Spleen (tissue), 11 donors: ENCODE results near the gene C14orf39. TPM values are rescaled to one million over a fixed set of nuclear protein-coding genes. Genes with fewer than 3 reads are reported as not detected.

ENCODE experiments used
- DNase-seq: peaks from one replicate; pipeline ENCODE4 v3.0.0-alpha.2; 2020
- H3K27ac ChIP-seq, 8 donors: fragments of 200-600 bp; sonication (generic) in 7 of 8; 1 replicate in 4 of 8; 2 replicates in 4 of 8; pipeline versions ENCODE4 v1.5.0 to v1.8.0; 2016 to 2021; ENCODE audit warnings: inconsistent platforms in 4 of 8, mild to moderate bottlenecking in 4 of 8, moderate library complexity in 1 of 8
- H3K27me3 ChIP-seq, 7 donors: fragments of 200-600 bp; sonication (generic) in 6 of 7; replicated peaks in 1 of 7; 1 replicate in 4 of 7; 2 replicates in 3 of 7; pipeline versions ENCODE4 v1.5.0 to v1.8.0; 2016 to 2021; ENCODE audit warnings: inconsistent platforms in 3 of 7, mild to moderate bottlenecking in 1 of 7
- H3K36me3 ChIP-seq, 6 donors: fragments of 200-600 bp; sonication (generic) in 5 of 6; 1 replicate in 4 of 6; 2 replicates in 2 of 6; pipeline versions ENCODE4 v1.5.0 to v1.8.0; 2016 to 2021; ENCODE audit warnings: inconsistent platforms in 2 of 6
- H3K4me1 ChIP-seq, 6 donors: fragments of 200-600 bp; sonication (generic) in 5 of 6; 1 replicate in 3 of 6; 2 replicates in 3 of 6; pipeline versions ENCODE4 v1.5.0 to v1.8.0; 2016 to 2021; ENCODE audit warnings: inconsistent platforms in 3 of 6
- H3K4me3 ChIP-seq, 8 donors: fragments of 200-600 bp; sonication (generic) in 7 of 8; 1 replicate in 4 of 8; 2 replicates in 4 of 8; pipeline versions ENCODE4 v1.5.0 to v1.8.0; 2016 to 2021; ENCODE audit warnings: inconsistent platforms in 4 of 8, mild to moderate bottlenecking in 4 of 8, moderate library complexity in 2 of 8
- H3K9me3 ChIP-seq, 8 donors: fragments of 200-600 bp; sonication (generic) in 7 of 8; 1 replicate in 4 of 8; 2 replicates in 4 of 8; pipeline versions ENCODE4 v1.5.0 to v1.8.0; 2016 to 2021; ENCODE audit warnings: inconsistent platforms in 4 of 8
- CTCF ChIP-seq, 11 experiments: fragments of 200-600 bp in 7 of 11; fragments of 450-650 bp in 4 of 11; sonication (generic) in 4 of 11; IDR thresholded peaks in 8 of 11; conservative IDR thresholded peaks in 3 of 11; 1 replicate in 7 of 11; 2 replicates in 4 of 11; pipeline versions ENCODE4 v1.4.0 to v1.8.0; 2016 to 2021; ENCODE audit warnings: antibody characterized with exemption in 11 of 11, inconsistent platforms in 4 of 11, mild to moderate bottlenecking in 1 of 11
- POLR2A ChIP-seq, 3 donors: fragments of 450-650 bp; IDR thresholded peaks; one replicate each; pipeline ENCODE4 v1.5.1; 2017; ENCODE audit warnings: antibody characterized with exemption in 3 of 3, mild to moderate bottlenecking in 1 of 3
- POLR2AphosphoS5 ChIP-seq, 3 donors: sonication (generic); formaldehyde crosslinking; IDR thresholded peaks; one replicate each; pipeline ENCODE4 v1.5.1; 2017; ENCODE audit warnings: antibody characterized with exemption in 3 of 3
- WGBS, 5 donors: extraction: QIAGEN DNeasy Blood & Tissue Kit in 3 of 5; methylation state at CpG; one replicate each; pipeline versions ENCODE4 v1.1.5 to v1.1.7; 2013 to 2018; 5-methylcytosine and 5-hydroxymethylcytosine counted together
- intact Hi-C: fragments of 100-400 bp; cut with DNase I; formaldehyde crosslinking; loops from one replicate; pipeline ENCODE4 v1.15.0; 2023; ENCODE audit warnings: low total_unique reads
- polyA plus RNA-seq, 3 donors: library from polyadenylated mRNA; stranded (reverse); fragments of 200-250 nt; gene quantifications; one replicate each; pipeline ENCODE4 v1.2.1, GENCODE V29; 2013
- total RNA-seq, 7 donors: library from RNA; depleted of rRNA in 3 of 7; stranded (reverse); fragments of >200 nt in 3 of 7; fragmentation: NEBNext Ultra II Directional in 4 of 7; extraction: Animal tissue kit (Norgen Biotek cat#: 25700) in 4 of 7; gene quantifications; one replicate each; pipeline versions ENCODE4 v1.1.0 to v1.2.1, GENCODE V29; 2016 to 2021
- donor health status: healthy with polysubstance abuse.
- donor health status: DM: no; HTN: no; CAD: no; lungs with moderate emphysema.
- donor health status: DM: no; HTN: no; CAD: no.
- donor health status: Bipolar disorder and iron deficiency.
- donor health status: healthy.
- donor health status: DM: no; HTN: no; CAD: no.
- donor health status: DM: yes; HTN: yes; CAD: no.

C14orf39 gene
- total and polyA plus RNA-seq, 10 donors, result not detected

- peak overlapping the region in 7 of 8 donors; percentile 22 to 65 (median 30) for H3K4me3 ChIP-seq
- 5 to 9% (median 7%) methylated on average over 10 of the region's 10 CpGs for WGBS, 5 donors
- no peaks in the 10 kb centered on the region for H3K36me3 ChIP-seq
- no peak for DNase-seq
- intact Hi-C loops, result no loop called here
- TF ChIP-seq POLR2AphosphoS5 (IDR thresholded peaks at IDR 0.05), result no peak
- TF ChIP-seq CTCF (IDR thresholded peaks at IDR 0.05 in 8 of 11, conservative IDR thresholded peaks at IDR 0.05 in 3 of 11), result no peak
- TF ChIP-seq POLR2A (IDR thresholded peaks at IDR 0.05), result no peak
- H3K27ac ChIP-seq, result no peak overlapping the region
- peaks cover 6 to 97% (median 73%) of the 10 kb centered on the region in 7 donors for H3K27me3 ChIP-seq
- peaks cover 3 to 45% (median 38%) of the 10 kb centered on the region in 6 donors for H3K4me1 ChIP-seq
- peaks cover 0 to 9% (median 0%) of the 10 kb centered on the region in 8 donors for H3K9me3 ChIP-seq
Observed at GRCh38 chr14:60514378-60514740, 28.5 kb upstream of the C14orf39 start.

GRCh38 chr14:60512973-60513571, 27.2 kb upstream of the C14orf39 start:
- no peak overlapping the region for H3K4me3 ChIP-seq
- no peaks in the 10 kb centered on the region for H3K36me3 ChIP-seq
- DNase-seq, result no peak
- intact Hi-C loops, result no loop called here
- peaks cover 0 to 9% (median 0%) of the 10 kb centered on the region in 8 donors for H3K9me3 ChIP-seq
- 5 to 17% (median 7%) methylated on average over 7 of the region's 7 CpGs for WGBS, 5 donors
- H3K4me1 ChIP-seq, result peaks cover 3 to 57% (median 45%) of the 10 kb centered on the region in 6 donors
- peaks cover 7 to 100% (median 86%) of the 10 kb centered on the region in 7 donors for H3K27me3 ChIP-seq
- no peak overlapping the region for H3K27ac ChIP-seq
- TF ChIP-seq CTCF (IDR thresholded peaks at IDR 0.05 in 8 of 11, conservative IDR thresholded peaks at IDR 0.05 in 3 of 11) (no peak), POLR2AphosphoS5 (IDR thresholded peaks at IDR 0.05) (no peak), POLR2A (IDR thresholded peaks at IDR 0.05) (no peak)

DNA sequence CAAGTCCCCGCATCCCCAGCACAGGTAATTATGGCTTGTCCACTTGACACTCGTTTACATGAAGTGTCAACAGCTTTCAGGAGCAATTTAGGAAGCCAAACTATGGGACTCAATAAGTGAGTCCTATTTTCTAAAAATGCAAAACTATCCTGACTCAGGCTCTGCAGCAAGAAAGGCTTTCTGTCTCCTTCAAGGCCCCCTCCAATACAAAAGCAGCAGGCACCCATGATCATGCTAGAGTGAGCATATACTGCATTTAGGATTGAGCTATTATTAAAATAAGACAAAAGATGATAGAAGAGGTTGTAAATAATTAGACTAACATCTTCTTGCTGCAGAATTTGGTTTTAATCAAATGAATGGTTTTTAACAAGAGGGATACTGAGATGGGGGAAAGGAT, 26.3 kb upstream of the C14orf39 start:
- H3K36me3 ChIP-seq, result no peaks in the 10 kb centered on the region
- no peak overlapping the region for H3K4me3 ChIP-seq
- intact Hi-C loops, result no loop called here
- 6 to 14% (median 8%) methylated on average over 2 of the region's 2 CpGs for WGBS, 5 donors
- H3K9me3 ChIP-seq, result peaks cover 0 to 9% (median 0%) of the 10 kb centered on the region in 8 donors
- H3K27me3 ChIP-seq, result peaks cover 7 to 100% (median 95%) of the 10 kb centered on the region in 7 donors
- H3K27ac ChIP-seq, result no peak overlapping the region
- TF ChIP-seq POLR2AphosphoS5 (IDR thresholded peaks at IDR 0.05), result no peak
- no peak for TF ChIP-seq CTCF (IDR thresholded peaks at IDR 0.05 in 8 of 11, conservative IDR thresholded peaks at IDR 0.05 in 3 of 11)
- no peak for TF ChIP-seq POLR2A (IDR thresholded peaks at IDR 0.05)
- DNase-seq, result no peak
- peaks cover 3 to 61% (median 46%) of the 10 kb centered on the region in 6 donors for H3K4me1 ChIP-seq

- TF ChIP-seq POLR2A (IDR thresholded peaks at IDR 0.05) (no peak), POLR2AphosphoS5 (IDR thresholded peaks at IDR 0.05) (no peak), CTCF (IDR thresholded peaks at IDR 0.05 in 8 of 11, conservative IDR thresholded peaks at IDR 0.05 in 3 of 11) (no peak)
- Histone ChIP-seq H3K36me3 (no peaks in the 10 kb centered on the region), H3K27me3 (peaks cover 7 to 100% (median 100%) of the 10 kb centered on the region in 7 donors), H3K27ac (no peak overlapping the region), H3K4me3 (peak overlapping the region in 5 of 8 donors; percentile 6 to 40 (median 15)), H3K4me1 (peaks cover 3 to 66% (median 48%) of the 10 kb centered on the region in 6 donors), H3K9me3 (peaks cover 0 to 9% (median 0%) of the 10 kb centered on the region in 8 donors)
- intact Hi-C loops, result no loop called here
- DNase-seq, result no peak
- WGBS, 5 donors, result 2 to 6% (median 5%) methylated on average over 31 to 49 of the region's 49 CpGs
Observed at GRCh38 chr14:60510951-60511599, 25.2 kb upstream of the C14orf39 start.
